OCI-LY7 (cell line): ENCODE measurements around the gene MED1. TPM values are rescaled to one million over a fixed set of nuclear protein-coding genes. Genes with fewer than 3 reads are reported as not detected.
A peak's percentile ranks its signal among the peaks of the same experiment; 100 is the strongest.

Experiments used
- BruUV-seq: library from RNA; stranded (reverse); fragments of 400-500 nt; replicated peaks from 2 replicates; lab custom pipeline; 2021; lab: Mats Ljungman, UMichigan
- CTCF ChIA-PET: fragments of 300-600 bp; sonication (Branson Sonifier 250); formaldehyde crosslinking; loops from one replicate; lab custom pipeline; 2022; ENCODE audit warnings: antibody characterized with exemption; ENCODE audit not compliant: unreplicated experiment; lab: Charles Lee
- POLR2A ChIA-PET: fragments of 300-600 bp; sonication (Branson Sonifier 250); formaldehyde crosslinking; loops from one replicate; lab custom pipeline; 2022; ENCODE audit warnings: antibody characterized with exemption; lab: Charles Lee
- DNase-seq: peaks from one replicate; pipeline ENCODE4 v3.0.0-alpha.2; 2015; ENCODE audit warnings: low spot score
- H2AFZ ChIP-seq: fragments of 200-600 bp; sonication (generic), shearing (Covaris generic); 2 replicates; pipeline ENCODE4 v1.6.1; 2014; ENCODE audit warnings: mild to moderate bottlenecking, antibody characterized with exemption, low read length, moderate library complexity
- H3K27ac ChIP-seq: fragments of 200-600 bp; sonication (generic); 2 replicates; pipeline ENCODE4 v1.5.1; 2014; ENCODE audit warnings: mixed run types, low read depth, mild to moderate bottlenecking, moderate library complexity, low read length, inconsistent platforms; ENCODE audit not compliant: poor library complexity, severe bottlenecking
- H3K36me3 ChIP-seq: fragments of 200-600 bp; sonication (generic); 2 replicates; pipeline ENCODE4 v1.6.1; 2014; ENCODE audit warnings: mild to moderate bottlenecking, antibody characterized with exemption, low read length, moderate library complexity, mixed read lengths; ENCODE audit not compliant: insufficient read depth
- H3K4me1 ChIP-seq: fragments of 200-600 bp; sonication (generic); 2 replicates; pipeline ENCODE4 v1.5.1; 2014; ENCODE audit warnings: mild to moderate bottlenecking, low read length; ENCODE audit not compliant: insufficient read depth, poor library complexity, severe bottlenecking
- H3K4me2 ChIP-seq: fragments of 200-600 bp; sonication (generic); 2 replicates; pipeline ENCODE4 v1.6.1; 2014; ENCODE audit warnings: mild to moderate bottlenecking, low read length
- H3K4me3 ChIP-seq: fragments of 200-600 bp; sonication (generic); 2 replicates; pipeline ENCODE4 v1.5.1; 2014; ENCODE audit warnings: mild to moderate bottlenecking, low read depth, low read length; ENCODE audit not compliant: poor library complexity, severe bottlenecking
- H3K79me2 ChIP-seq: fragments of 200-600 bp; sonication (generic); 2 replicates; pipeline ENCODE4 v1.6.1; 2016; ENCODE audit warnings: low read depth, mild to moderate bottlenecking, low read length, moderate library complexity, mixed read lengths; ENCODE audit not compliant: insufficient read depth
- H3K9me2 ChIP-seq: fragments of 200-600 bp; sonication (generic); 2 replicates; pipeline ENCODE4 v1.6.1; 2016; ENCODE audit warnings: mild to moderate bottlenecking, low read length, mixed read lengths; ENCODE audit not compliant: insufficient read depth
- H3K9me3 ChIP-seq: fragments of 200-600 bp; sonication (generic); 2 replicates; pipeline ENCODE4 v1.6.1; 2014; ENCODE audit warnings: mild to moderate bottlenecking, mixed run types, low read length, mixed read lengths
- H4K20me1 ChIP-seq: fragments of 200-600 bp; sonication (generic); 2 replicates; pipeline ENCODE4 v1.6.1; 2014; ENCODE audit warnings: mild to moderate bottlenecking, antibody characterized with exemption, low read length, moderate library complexity, mixed read lengths; ENCODE audit not compliant: insufficient read depth
- CTCF ChIP-seq: fragments of 200-600 bp; sonication (generic); conservative IDR thresholded peaks from 2 replicates; pipeline ENCODE4 v1.5.1; 2014; ENCODE audit warnings: mild to moderate bottlenecking, antibody characterized with exemption, low read length, moderate library complexity, mixed read lengths
- EZH2phosphoT487 ChIP-seq: fragments of 200-600 bp; sonication (generic); IDR thresholded peaks from 2 replicates; pipeline ENCODE4 v1.6.1; 2018; ENCODE audit warnings: low read depth, borderline replicate concordance, mild to moderate bottlenecking, mixed run types, antibody characterized with exemption, low read length, moderate library complexity, mixed read lengths
- intact Hi-C: fragments of 100-400 bp; cut with micrococcal nuclease; formaldehyde crosslinking; loops from one replicate; pipeline ENCODE4 v1.10.0; 2022; ENCODE audit not compliant: unreplicated experiment
- total RNA-seq, 2 experiments: library from RNA; depleted of rRNA in 1 of 2; stranded (reverse); fragments of >200 nt in 1 of 2; shearing (Covaris generic) in 1 of 2; gene quantifications; 2 replicates each; pipeline ENCODE4 v1.2.3, GENCODE V29; 2014 to 2022

MED1 gene
- total RNA-seq, 2 experiments from 2014 or later, result 32.2 to 73.4 TPM

- Histone ChIP-seq H3K79me2 (peaks cover 48% of the 10 kb centered on the region), H2AFZ (peak within 1 kb of the TSS; percentile 92)
- BruUV-seq, result no TSS peak
Observed at GRCh38 chr17:39461113-39461925, 10.3 kb upstream of the MED1 start, which contains the start of gene CDK12. Gene CDK12, plus strand, starts transcription at chr17:39461486. Its CDS starts 586 bp downstream, at chr17:39462072.

GRCh38 chr17:39455919-39456318 is 4.9 kb upstream of the MED1 start:
- Histone ChIP-seq H3K9me3 (no peaks in the 10 kb centered on the region), H3K27ac (no peak overlapping the region), H3K4me2 (no peak overlapping the region), H4K20me1 (no peaks in the 10 kb centered on the region), H3K36me3 (no peaks in the 10 kb centered on the region), H3K9me2 (no peaks in the 10 kb centered on the region), H3K79me2 (peaks cover 4% of the 10 kb centered on the region; the same call in 1 of the 2 replicates), H3K4me3 (no peak overlapping the region), H2AFZ (no peak overlapping the region), H3K4me1 (peaks cover 14% of the 10 kb centered on the region)
- no peak for DNase-seq
- TF ChIP-seq EZH2phosphoT487 (no peak), CTCF (no peak)
- intact Hi-C loops, result loop anchor here (10.0 kb wide), 1 partner anchor 299 kb away; no protein-coding TSS in a partner anchor
- CTCF ChIA-PET, result no interaction called here
- BruUV-seq, result no TSS peak
- POLR2A ChIA-PET, result no interaction called here

More at GRCh38 chr17:39461113-39461925, 10.3 kb upstream of the MED1 start, which contains the start of gene CDK12:
- ChIA-PET POLR2A (interaction anchor here (0.5 to 4.4 kb wide), 6 partner anchors 10 to 433 kb away, joined by 3 to 67 read pairs (median 4); partner anchors contain the start of gene MED1), CTCF (no interaction called here)
- peak within 1 kb of the TSS; percentile 84 for H3K27ac ChIP-seq
- peak; percentile 100 for DNase-seq
- peak within 1 kb of the TSS; percentile 94 for H3K4me3 ChIP-seq
- H3K9me2 ChIP-seq, result no peaks in the 10 kb centered on the region
- peak within 1 kb of the TSS; percentile 80 for H3K4me2 ChIP-seq
- no peak for TF ChIP-seq CTCF
- no peak for TF ChIP-seq EZH2phosphoT487
- H3K9me3 ChIP-seq, result no peaks in the 10 kb centered on the region
- peaks cover 29% of the 10 kb centered on the region for H3K36me3 ChIP-seq
- intact Hi-C loops, result loop anchor here (1.0 kb wide), 1 partner anchor 10 kb away; the partner anchor contains the start of gene MED1
- H3K4me1 ChIP-seq, result peaks cover 21% of the 10 kb centered on the region
- H4K20me1 ChIP-seq, result peaks cover 29% of the 10 kb centered on the region
